Activated T-cell treated with anti-CD3 and anti-CD28 coated beads for 4 hours (primary cell): ENCODE data around the gene BMP5.

Source experiments
- DNase-seq: peaks from one replicate; pipeline ENCODE4 v3.0.0-alpha.2; 2020

The BMP5 gene

GRCh38 chr6:55705451-55706440 lies 169.6 kb downstream of the BMP5 start:
- no peak for DNase-seq

- no peak for DNase-seq
Measured at GRCh38 chr6:55704421-55704820, 171.0 kb downstream of the BMP5 start.
